Measurements from ENCODE around the gene ELF1. TPM values are rescaled to one million over a fixed set of nuclear protein-coding genes. Genes with fewer than 3 reads are reported as not detected.

ELF1 gene
- total and polyA plus RNA-seq, 2 donors (not counting 3 experiments of a cell fraction or from before 2014, with no cell fraction given): 31.8 to 61.2 TPM

GRCh38 chr13:40983259-40983658 lies 35.9 kb downstream of the ELF1 start:
- BruUV-seq (replicated peaks): TSS peak; percentile 87
- H4K20me1 ChIP-seq (replicated peaks; ENCODE audit: control insufficient read depth, extremely low read depth, insufficient read depth, low read length): no peaks in the 10 kb centered on the region
- intact Hi-C loops (cut with micrococcal nuclease) (loop anchor here (1.0 to 10.0 kb wide), 3 partner anchors 36 to 152 kb away; partner anchors contain the start of genes ELF1 and KBTBD6), dilution Hi-C loops (cut with MboI; ENCODE audit: extremely low pct_ligation_motif_present, low sequenced_read_pairs) (no loop called here)
- DNase-seq (ENCODE audit: low read depth, low spot score) (peak; percentile 75), FAIRE-seq (no peak)
- no peaks in the 10 kb centered on the region for H3K27me3 ChIP-seq (ENCODE audit: control insufficient read depth in 2 of 2, insufficient read depth in 2 of 2, low read length in 2 of 2)
- H3K4me1 ChIP-seq (ENCODE audit: control insufficient read depth, extremely low read depth, insufficient read depth, low read length): peaks cover 65% of the 10 kb centered on the region
- CTCF ChIA-PET: no interaction called here
- no peaks in the 10 kb centered on the region for H3K9me1 ChIP-seq (replicated peaks; ENCODE audit: control insufficient read depth, extremely low read depth, insufficient read depth, low read length)
- no peak for TF ChIP-seq POLR2A (IDR thresholded peaks at IDR 0.05; ENCODE audit: low read depth, low read length)
- TF ChIP-seq JUN (IDR thresholded peaks at IDR 0.05; ENCODE audit: borderline replicate concordance, insufficient read depth, insufficient read length, low read depth): no peak
- no peak for TF ChIP-seq EZH2 (IDR thresholded peaks at IDR 0.05; ENCODE audit: borderline replicate concordance, low read depth, low read length, severe bottlenecking)
- TF ChIP-seq FOS (IDR thresholded peaks at IDR 0.05; ENCODE audit: borderline replicate concordance, insufficient read depth, low read length): no peak
- TF ChIP-seq MYC (IDR thresholded peaks at IDR 0.05; ENCODE audit: low read depth, low read length): no peak
- TF ChIP-seq GATA2 (IDR thresholded peaks at IDR 0.05; ENCODE audit: insufficient read depth, insufficient read length, low read depth, low read length): no peak
- no peak for TF ChIP-seq POLR2AphosphoS5 (IDR thresholded peaks at IDR 0.05; ENCODE audit: insufficient read depth, low read depth, low read length)
- TF ChIP-seq, protein P1, sequence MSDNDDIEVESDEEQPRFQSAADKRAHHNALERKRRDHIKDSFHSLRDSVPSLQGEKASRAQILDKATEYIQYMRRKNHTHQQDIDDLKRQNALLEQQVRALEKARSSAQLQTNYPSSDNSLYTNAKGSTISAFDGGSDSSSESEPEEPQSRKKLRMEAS (IDR thresholded peaks at IDR 0.05; ENCODE audit: insufficient read depth, insufficient read length): no peak
- TF ChIP-seq, protein P2, sequence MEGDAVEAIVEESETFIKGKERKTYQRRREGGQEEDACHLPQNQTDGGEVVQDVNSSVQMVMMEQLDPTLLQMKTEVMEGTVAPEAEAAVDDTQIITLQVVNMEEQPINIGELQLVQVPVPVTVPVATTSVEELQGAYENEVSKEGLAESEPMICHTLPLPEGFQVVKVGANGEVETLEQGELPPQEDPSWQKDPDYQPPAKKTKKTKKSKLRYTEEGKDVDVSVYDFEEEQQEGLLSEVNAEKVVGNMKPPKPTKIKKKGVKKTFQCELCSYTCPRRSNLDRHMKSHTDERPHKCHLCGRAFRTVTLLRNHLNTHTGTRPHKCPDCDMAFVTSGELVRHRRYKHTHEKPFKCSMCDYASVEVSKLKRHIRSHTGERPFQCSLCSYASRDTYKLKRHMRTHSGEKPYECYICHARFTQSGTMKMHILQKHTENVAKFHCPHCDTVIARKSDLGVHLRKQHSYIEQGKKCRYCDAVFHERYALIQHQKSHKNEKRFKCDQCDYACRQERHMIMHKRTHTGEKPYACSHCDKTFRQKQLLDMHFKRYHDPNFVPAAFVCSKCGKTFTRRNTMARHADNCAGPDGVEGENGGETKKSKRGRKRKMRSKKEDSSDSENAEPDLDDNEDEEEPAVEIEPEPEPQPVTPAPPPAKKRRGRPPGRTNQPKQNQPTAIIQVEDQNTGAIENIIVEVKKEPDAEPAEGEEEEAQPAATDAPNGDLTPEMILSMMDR (IDR thresholded peaks at IDR 0.05; ENCODE audit: extremely low read depth in 1 of 2, insufficient read depth in 1 of 2, low read depth in 1 of 2, low read length in 2 of 2): no peak
- POLR2A ChIA-PET: no interaction called here
- H3K27ac ChIP-seq (ENCODE audit: insufficient read depth, low read depth, low read length): peak overlapping the region; percentile 99
- peak overlapping the region in 1 of 3 experiments; percentile 97 for H3K4me3 ChIP-seq (replicated peaks in 1 of 3; ENCODE audit: insufficient read depth in 1 of 3, low read depth in 1 of 3, low read length in 3 of 3)
- H2AFZ ChIP-seq (ENCODE audit: low read depth, low read length): no peak overlapping the region
- peak overlapping the region; percentile 100 for H3K4me2 ChIP-seq (ENCODE audit: insufficient read depth, low read length)
- peak overlapping the region; percentile 100 for H3K9ac ChIP-seq (replicated peaks; ENCODE audit: extremely low read depth, insufficient read depth, low read length)
- no peaks in the 10 kb centered on the region for H3K9me3 ChIP-seq (replicated peaks; ENCODE audit: control insufficient read depth, insufficient read depth, low read length)
- H3K79me2 ChIP-seq (ENCODE audit: control insufficient read depth, insufficient read depth, low read length): peaks cover 74% of the 10 kb centered on the region
- H3K36me3 ChIP-seq (ENCODE audit: control insufficient read depth in 2 of 2, extremely low read depth in 1 of 2, insufficient read depth in 2 of 2, low read length in 2 of 2): no peaks in the 10 kb centered on the region
